SK-N-SH treated with all-trans-retinoic acid at 6 μM for 48 hours (cell line): ENCODE data around the gene SNX27.
"Not testable (repeated sequence)": the region's sequence is repeated elsewhere in the genome, so short reads cannot be mapped to it uniquely, and the experiment has no call there.

ENCODE experiments used
- ATAC-seq: fragments of 200-7000 bp; cut with Tn5 transposase; 3 replicates; pipeline ENCODE4 v1.9.1; 2020; ENCODE audit warnings: mild to moderate bottlenecking, moderate library complexity
- ARNTL ChIP-seq: fragments of 450-650 bp; formaldehyde crosslinking; IDR thresholded peaks from 2 replicates; pipeline ENCODE4 v1.5.0; 2020; ENCODE audit warnings: low read depth, mild to moderate bottlenecking, moderate library complexity, borderline replicate concordance
- BACH2 ChIP-seq: fragments of 250-450 bp; sonication (Bioruptor Pico); IDR thresholded peaks from 2 replicates; pipeline ENCODE4 v1.9.0; 2021; ENCODE audit warnings: mild to moderate bottlenecking, borderline replicate concordance
- CREB5 ChIP-seq: fragments of 250-450 bp; sonication (Bioruptor Pico); IDR thresholded peaks from 2 replicates; pipeline ENCODE4 v1.5.1; 2020; ENCODE audit warnings: low read depth, mild to moderate bottlenecking, moderate library complexity
- CSDC2 ChIP-seq: fragments of 250-450 bp; sonication (Bioruptor Pico); IDR thresholded peaks from 2 replicates; pipeline ENCODE4 v1.5.0; 2020; ENCODE audit warnings: mild to moderate bottlenecking, moderate library complexity
- CSRNP3 ChIP-seq: fragments of 250-450 bp; sonication (Bioruptor Pico); IDR thresholded peaks from 2 replicates; pipeline ENCODE4 v1.5.1; 2021; ENCODE audit warnings: mild to moderate bottlenecking, moderate library complexity
- ESRRG ChIP-seq: fragments of 250-450 bp; sonication (Bioruptor Pico); IDR thresholded peaks from 2 replicates; pipeline ENCODE4 v1.6.1; 2021; ENCODE audit warnings: mild to moderate bottlenecking
- GLIS3 ChIP-seq: fragments of 250-450 bp; sonication (Bioruptor Pico); IDR thresholded peaks from 2 replicates; pipeline ENCODE4 v1.5.0; 2020; ENCODE audit warnings: mild to moderate bottlenecking, moderate library complexity
- ISL1 ChIP-seq: fragments of 250-450 bp; sonication (Bioruptor Pico); IDR thresholded peaks from 2 replicates; pipeline ENCODE4 v2.1.2; 2022; ENCODE audit warnings: mild to moderate bottlenecking, moderate library complexity
- OSR1 ChIP-seq: fragments of 250-450 bp; sonication (Bioruptor Pico); IDR thresholded peaks from 2 replicates; pipeline ENCODE4 v1.8.0; 2022; ENCODE audit warnings: moderate library complexity, mild to moderate bottlenecking, inconsistent platforms
- POU6F1 ChIP-seq: fragments of 250-450 bp; sonication (Bioruptor Pico); IDR thresholded peaks from 2 replicates; pipeline ENCODE4 v1.8.0; 2021; ENCODE audit warnings: low read depth, mild to moderate bottlenecking, moderate library complexity, borderline replicate concordance
- PPARA ChIP-seq: fragments of 250-450 bp; sonication (Bioruptor Pico); IDR thresholded peaks from 2 replicates; pipeline ENCODE4 v1.5.0; 2020; ENCODE audit warnings: mild to moderate bottlenecking, borderline replicate concordance
- RARB ChIP-seq: fragments of 250-450 bp; sonication (Bioruptor Pico); IDR thresholded peaks from 2 replicates; pipeline ENCODE4 v1.8.0; 2021; ENCODE audit warnings: mild to moderate bottlenecking, moderate library complexity
- SNAI2 ChIP-seq: fragments of 250-450 bp; sonication (Bioruptor Pico); IDR thresholded peaks from 2 replicates; pipeline ENCODE4 v1.5.0; 2020; ENCODE audit warnings: mild to moderate bottlenecking, moderate library complexity
- TCF4 ChIP-seq: fragments of 250-450 bp; sonication (Bioruptor Pico); IDR thresholded peaks from 2 replicates; pipeline ENCODE4 v1.8.0; 2021; ENCODE audit warnings: mild to moderate bottlenecking, moderate library complexity, borderline replicate concordance
- TOX ChIP-seq: fragments of 250-450 bp; sonication (Bioruptor Pico); IDR thresholded peaks from 2 replicates; pipeline ENCODE4 v1.8.0; 2021; ENCODE audit warnings: mild to moderate bottlenecking, moderate library complexity, borderline replicate concordance
- TSHZ2 ChIP-seq: fragments of 250-450 bp; sonication (Bioruptor Pico); IDR thresholded peaks from 2 replicates; pipeline ENCODE4 v1.5.0; 2020; ENCODE audit warnings: mild to moderate bottlenecking, moderate library complexity
- ZC3H10 ChIP-seq: fragments of 250-450 bp; sonication (Bioruptor Pico); IDR thresholded peaks from 2 replicates; pipeline ENCODE4 v1.5.1; 2021; ENCODE audit warnings: mild to moderate bottlenecking, moderate library complexity
- ZFP3 ChIP-seq: fragments of 250-450 bp; sonication (Bioruptor Pico); IDR thresholded peaks from 2 replicates; pipeline ENCODE4 v1.5.0; 2020; ENCODE audit warnings: mild to moderate bottlenecking, moderate library complexity
- ZFP30 ChIP-seq: fragments of 450-650 bp; formaldehyde crosslinking; IDR thresholded peaks from 2 replicates; pipeline ENCODE4 v1.5.0; 2022; ENCODE audit warnings: mild to moderate bottlenecking, moderate library complexity
- ZNF565 ChIP-seq: fragments of 450-650 bp; formaldehyde crosslinking; conservative IDR thresholded peaks from 2 replicates; pipeline ENCODE4 v1.5.0; 2020; ENCODE audit warnings: low read depth, mild to moderate bottlenecking, moderate library complexity
- ZNF70 ChIP-seq: fragments of 450-650 bp; formaldehyde crosslinking; IDR thresholded peaks from 2 replicates; pipeline ENCODE4 v1.5.0; 2020; ENCODE audit warnings: mild to moderate bottlenecking, moderate library complexity
- ZNF8 ChIP-seq: fragments of 450-650 bp; formaldehyde crosslinking; IDR thresholded peaks from 2 replicates; pipeline ENCODE4 v1.5.0; 2020; ENCODE audit warnings: mild to moderate bottlenecking, moderate library complexity

The SNX27 gene

GRCh38 chr1:151639466-151639865 lies 27.6 kb downstream of the SNX27 start:
- TF ChIP-seq SNAI2 (CRISPR knock-in tag) (no peak), TSHZ2 (CRISPR knock-in tag) (no peak), ZC3H10 (CRISPR knock-in tag) (no peak), GLIS3 (CRISPR knock-in tag) (no peak), ZFP3 (CRISPR knock-in tag) (no peak), OSR1 (CRISPR knock-in tag) (no peak), TOX (CRISPR knock-in tag) (no peak), ESRRG (CRISPR knock-in tag) (no peak), ZNF70 (no peak), ISL1 (CRISPR knock-in tag) (no peak), CSDC2 (CRISPR knock-in tag) (no peak), ARNTL (CRISPR knock-in tag) (no peak), ZNF8 (CRISPR knock-in tag) (no peak)

GRCh38 chr1:151641229-151641628 lies 29.4 kb downstream of the SNX27 start:
- TF ChIP-seq ZFP30 (CRISPR knock-in tag) (no peak), POU6F1 (CRISPR knock-in tag) (no peak), SNAI2 (CRISPR knock-in tag) (no peak), RARB (CRISPR knock-in tag) (no peak), ISL1 (CRISPR knock-in tag) (no peak), TSHZ2 (CRISPR knock-in tag) (no peak), ZC3H10 (CRISPR knock-in tag) (no peak), ZNF565 (CRISPR knock-in tag) (no peak), ARNTL (CRISPR knock-in tag) (no peak), CSDC2 (CRISPR knock-in tag) (no peak), GLIS3 (CRISPR knock-in tag) (no peak), TCF4 (CRISPR knock-in tag) (no peak)
- ATAC-seq, result no peak

More at GRCh38 chr1:151639466-151639865, 27.6 kb downstream of the SNX27 start:
- no peak for ATAC-seq

GRCh38 chr1:151643085-151643484 lies 31.2 kb downstream of the SNX27 start:
- not testable (repeated sequence) for ATAC-seq

- no peak for TF ChIP-seq CREB5 (CRISPR knock-in tag)
- TF ChIP-seq CSRNP3 (CRISPR knock-in tag), result no peak
- no peak for TF ChIP-seq ARNTL (CRISPR knock-in tag)
- TF ChIP-seq TSHZ2 (CRISPR knock-in tag), result no peak
- TF ChIP-seq BACH2 (CRISPR knock-in tag), result no peak
- TF ChIP-seq ZNF70, result no peak
- no peak for TF ChIP-seq ZFP3 (CRISPR knock-in tag)
- no peak for TF ChIP-seq ZNF565 (CRISPR knock-in tag)
- TF ChIP-seq PPARA (CRISPR knock-in tag), result no peak
- no peak for TF ChIP-seq RARB (CRISPR knock-in tag)
- TF ChIP-seq SNAI2 (CRISPR knock-in tag), result no peak
Measured at GRCh38 chr1:151644001-151644400, 32.2 kb downstream of the SNX27 start.

More at GRCh38 chr1:151644001-151644400, 32.2 kb downstream of the SNX27 start:
- ATAC-seq, result no peak
